Left hindlimb (tissue), 1 donor: ENCODE results near the gene CFAP74.
A peak's percentile ranks its signal among the peaks of the same experiment; 100 is the strongest.

Source experiments
- DNase-seq: peaks from one replicate; pipeline ENCODE4 v3.0.0-alpha.2; 2018

The CFAP74 gene

DNA sequence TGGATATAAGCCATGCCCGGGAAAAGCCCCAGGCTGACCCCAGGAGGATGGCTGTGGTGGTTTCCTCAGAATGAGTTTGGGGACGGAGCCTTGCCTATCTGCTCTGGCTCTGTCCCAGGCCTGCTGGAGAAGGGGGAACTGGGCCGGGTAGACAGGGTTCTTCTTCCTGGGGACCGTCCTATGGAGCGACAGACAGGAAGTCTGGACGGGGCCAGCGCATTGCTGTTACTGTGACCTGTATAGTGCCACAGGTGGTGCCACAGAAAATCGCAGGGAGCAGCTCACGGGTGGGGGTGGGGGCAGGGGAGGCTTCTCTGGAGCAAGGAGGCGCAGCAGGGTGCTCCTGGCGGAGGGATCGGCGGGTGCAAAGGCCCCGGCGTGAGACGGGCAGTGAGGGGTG, 36.4 kb downstream of the CFAP74 start:
- DNase-seq, result peak; percentile 1

DNA sequence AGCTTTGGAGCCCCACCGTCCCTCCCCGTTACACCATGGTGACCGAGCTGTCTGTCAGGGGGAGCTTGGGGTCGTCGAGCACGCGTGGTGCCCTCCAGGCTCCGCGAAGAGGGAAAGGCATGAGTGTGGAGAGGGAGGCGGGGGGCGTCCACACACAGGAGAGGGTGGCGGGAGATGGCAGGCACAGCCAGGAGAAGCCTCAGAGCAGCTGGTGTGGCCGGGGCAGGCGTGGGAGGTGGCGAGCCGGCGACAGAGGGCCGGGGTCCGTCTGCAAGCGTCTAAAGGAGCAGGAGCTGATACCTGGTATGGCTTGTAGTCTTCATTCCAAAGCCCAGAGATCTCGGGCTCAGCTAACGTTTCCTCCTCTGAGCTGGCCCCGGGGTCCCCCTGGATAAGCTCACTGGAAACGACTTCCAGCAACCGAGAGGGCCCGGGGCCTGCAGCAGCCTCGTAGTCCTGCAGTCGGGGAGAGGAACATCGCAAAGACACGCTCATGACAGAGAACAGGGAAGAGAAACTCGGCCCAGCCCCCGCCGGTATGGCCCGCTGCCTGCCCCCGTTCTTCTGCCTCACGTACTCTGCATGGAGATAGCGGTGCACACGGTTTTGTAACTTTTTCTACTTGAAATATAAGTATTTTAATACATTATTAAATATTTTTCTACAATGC, 37.4 kb downstream of the CFAP74 start:
- no peak for DNase-seq

DNA sequence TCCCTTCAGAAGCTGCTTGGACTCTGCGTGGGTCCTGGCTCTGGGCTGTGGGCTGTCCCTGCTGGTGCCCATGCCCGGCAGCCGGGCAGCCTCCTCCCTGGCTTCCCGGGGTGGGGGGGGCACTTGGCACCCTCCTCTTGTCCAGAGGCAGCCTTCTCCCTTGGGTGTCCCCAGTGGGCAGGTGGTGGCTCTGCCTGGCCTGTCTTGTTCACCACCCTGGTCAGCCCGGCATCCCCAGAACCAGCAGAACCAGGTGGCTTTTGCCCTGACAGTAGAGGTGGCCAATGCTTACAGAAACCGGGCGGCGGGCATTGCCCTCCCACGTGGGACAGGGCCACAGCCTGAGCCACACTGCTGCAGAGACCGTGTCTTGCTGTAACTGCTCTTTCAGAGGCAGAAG, 38.0 kb downstream of the CFAP74 start:
- no peak for DNase-seq

DNA sequence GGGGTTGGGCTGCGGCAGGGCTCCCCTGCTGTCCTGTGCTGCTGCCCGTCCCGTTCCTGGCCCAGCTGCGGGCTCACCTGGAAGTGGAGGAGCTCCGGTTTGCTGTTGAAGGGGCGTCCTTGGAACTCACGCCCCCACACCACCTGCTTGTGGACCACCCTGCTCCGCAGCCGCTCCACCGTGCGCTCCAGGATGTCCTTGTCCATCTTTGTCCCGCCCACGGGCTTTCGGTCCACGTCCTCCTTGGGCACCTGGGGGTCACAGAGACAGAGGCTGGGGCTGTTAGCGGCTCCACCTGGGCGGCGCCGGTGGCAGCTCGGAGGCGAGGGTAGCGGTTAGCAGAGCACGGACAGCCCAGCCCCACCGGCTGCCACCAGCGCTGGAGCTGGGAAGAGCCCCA, 38.8 kb downstream of the CFAP74 start:
- no peak for DNase-seq

DNA sequence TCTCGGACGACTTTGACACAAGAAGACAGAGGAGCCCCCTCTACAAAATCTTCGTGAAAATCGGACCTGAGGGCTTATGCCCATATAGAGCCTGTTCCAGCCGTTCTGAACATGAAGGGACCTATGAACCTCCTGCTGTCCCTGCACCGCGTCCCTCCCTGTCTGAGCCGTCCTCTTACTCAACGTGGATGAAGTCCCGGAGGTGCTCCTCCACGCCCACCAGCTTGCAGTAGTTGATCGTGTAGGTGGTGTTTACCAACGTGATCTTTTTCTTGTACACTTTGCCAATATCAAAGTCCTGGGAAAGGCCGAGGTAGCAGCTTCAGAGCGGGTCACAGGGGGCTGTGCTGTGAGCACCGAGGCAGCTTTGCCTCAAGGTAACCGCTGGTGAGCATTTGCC, 40.0 kb downstream of the CFAP74 start:
- no peak for DNase-seq

DNA sequence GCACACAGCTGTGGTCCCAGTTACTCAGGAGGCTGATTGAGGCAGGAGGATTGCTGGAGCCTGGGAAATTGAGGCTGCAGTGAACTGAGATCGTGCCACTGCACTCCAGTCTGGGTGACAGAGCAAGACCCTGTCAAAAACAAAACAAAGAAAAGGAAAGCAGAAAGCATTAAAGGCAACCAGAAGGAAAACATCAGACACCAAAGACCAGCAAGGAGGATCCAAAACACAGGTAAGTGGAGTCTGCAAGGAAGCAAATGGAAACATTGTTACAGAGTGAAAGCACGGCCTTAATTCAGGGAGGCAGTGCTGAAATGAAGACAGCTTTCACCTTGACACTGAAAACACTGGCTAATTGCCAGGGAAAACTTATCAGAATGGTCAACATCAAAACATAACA, 40.8 kb downstream of the CFAP74 start:
- DNase-seq, result no peak

DNA sequence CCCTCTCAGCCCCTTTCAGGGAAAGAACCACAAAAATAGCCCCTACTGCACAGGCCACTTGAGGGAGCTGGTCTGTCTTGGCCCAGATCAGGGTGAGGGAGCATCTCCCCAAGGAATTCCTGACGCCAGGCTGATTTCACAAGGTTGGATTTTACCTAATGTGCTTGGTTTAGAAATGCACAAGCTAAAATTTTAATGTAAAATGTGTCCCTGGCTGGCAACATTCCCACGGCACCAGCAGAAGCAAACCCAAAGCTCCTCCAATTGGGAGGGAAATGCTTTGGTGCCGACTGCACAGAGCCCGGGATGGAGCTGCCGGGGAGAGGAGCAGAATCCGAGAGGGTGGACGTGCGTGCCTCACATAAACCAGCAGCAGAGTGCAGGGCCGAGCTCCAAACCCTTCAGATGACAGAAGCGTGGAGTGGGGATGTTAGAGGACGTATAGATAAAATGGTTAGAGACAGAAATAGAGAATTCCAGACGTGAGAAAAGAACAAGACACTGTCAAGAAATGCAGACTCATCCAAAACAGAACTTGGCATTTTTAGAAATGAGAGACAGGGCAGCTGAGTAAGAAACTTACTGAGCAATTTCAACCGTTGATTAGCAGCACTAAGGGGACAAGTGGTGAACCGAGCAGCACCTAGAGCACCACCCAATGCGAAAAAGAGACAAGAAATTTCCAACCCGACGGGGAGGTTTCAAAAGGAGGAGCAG, 42.9 kb downstream of the CFAP74 start:
- DNase-seq, result no peak

DNA sequence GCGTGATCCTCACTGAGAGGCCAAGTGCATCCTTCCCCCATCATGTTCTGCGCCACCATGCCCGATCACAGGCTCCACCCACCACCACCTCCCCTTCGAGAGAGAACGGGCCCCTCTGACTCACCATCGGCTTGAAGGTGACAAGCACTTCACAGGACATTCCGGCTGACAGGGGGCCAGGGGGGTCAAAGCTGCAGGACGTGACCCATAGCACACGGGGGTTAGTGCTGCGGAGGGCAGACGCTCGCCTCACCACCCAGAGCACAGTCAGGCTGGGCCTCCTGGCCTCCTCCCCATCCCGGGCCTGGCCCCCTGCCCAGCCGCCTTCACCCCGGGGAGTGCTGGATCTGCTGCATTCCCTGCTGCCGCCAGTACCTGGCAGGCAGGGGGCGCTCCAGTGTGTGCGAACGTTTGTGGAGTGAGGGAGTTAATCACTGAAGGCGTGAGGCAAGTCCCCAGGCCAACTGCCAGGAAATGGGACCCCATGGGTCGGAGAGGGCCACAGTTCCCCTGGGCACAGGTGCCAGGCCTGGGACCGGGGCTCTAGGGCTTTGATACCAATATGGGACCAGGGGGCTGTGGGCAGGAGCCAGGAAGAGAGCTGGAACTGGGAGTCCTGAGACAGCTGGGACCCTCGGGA, 43.6 kb downstream of the CFAP74 start:
- DNase-seq, result peak; percentile 84

DNA sequence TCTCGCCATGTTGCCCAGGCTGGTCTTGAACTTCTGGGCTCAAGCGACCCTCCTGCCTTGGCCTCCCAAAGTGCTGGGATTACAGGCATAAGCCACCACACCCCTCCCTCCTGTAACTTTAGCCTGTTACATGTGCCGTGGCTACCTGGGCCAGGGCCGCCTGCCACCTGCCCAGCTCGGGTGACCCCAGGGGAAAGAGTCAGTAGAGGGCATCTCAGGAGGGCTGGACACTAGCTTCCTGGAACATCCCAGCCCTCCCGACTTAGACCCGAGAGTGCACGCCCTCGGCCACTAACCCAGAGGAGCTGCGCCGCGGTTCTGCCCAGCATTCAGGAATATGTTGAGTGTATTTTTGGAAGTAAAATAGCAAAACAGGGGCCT, 44.1 kb downstream of the CFAP74 start:
- peak; percentile 7 for DNase-seq

DNA sequence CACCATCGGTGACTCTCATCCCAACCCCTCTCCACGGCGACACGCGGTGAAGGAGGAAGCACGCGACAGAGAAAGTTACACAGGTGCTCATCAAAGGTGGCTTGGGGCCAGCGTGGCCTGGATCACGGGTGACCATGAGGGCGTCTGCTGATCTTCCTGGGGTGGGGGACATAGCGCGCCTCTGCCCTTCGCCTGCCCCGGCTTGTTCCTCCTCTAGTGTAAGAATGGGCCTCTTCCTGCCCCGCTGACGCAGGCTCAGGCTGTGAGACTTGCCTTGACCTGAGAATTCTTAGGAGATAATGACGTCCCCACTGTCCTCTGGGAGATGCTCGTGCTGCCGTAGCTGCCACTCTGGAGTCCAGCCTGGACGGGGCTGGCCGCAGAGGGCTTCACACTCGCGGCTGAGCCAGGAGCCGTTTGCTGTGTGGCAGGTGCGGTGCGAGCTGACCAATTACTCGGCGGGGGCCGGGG, 45.5 kb downstream of the CFAP74 start:
- DNase-seq, result no peak

DNA sequence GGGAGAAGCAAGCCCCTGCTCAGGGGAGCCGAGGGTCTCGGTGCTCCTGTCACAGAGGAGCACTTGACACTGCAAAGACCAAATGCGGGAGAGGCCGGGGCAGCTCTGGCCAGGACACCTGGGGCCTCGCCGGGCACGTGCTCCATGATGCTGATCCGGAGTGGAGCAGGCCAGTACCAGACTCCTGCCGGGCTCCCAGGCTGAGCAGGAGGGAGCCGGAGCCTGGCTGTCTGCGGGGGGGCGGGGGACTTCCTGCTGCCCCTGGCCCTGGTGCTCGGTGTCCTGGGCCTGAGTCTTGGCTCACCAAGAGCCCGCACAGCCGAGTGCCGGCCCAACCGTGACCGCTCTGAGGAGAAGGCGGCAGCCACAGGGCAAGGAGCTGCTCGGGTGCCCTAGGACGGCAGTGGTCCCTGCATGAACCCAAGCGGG, 46.0 kb downstream of the CFAP74 start:
- no peak for DNase-seq

DNA sequence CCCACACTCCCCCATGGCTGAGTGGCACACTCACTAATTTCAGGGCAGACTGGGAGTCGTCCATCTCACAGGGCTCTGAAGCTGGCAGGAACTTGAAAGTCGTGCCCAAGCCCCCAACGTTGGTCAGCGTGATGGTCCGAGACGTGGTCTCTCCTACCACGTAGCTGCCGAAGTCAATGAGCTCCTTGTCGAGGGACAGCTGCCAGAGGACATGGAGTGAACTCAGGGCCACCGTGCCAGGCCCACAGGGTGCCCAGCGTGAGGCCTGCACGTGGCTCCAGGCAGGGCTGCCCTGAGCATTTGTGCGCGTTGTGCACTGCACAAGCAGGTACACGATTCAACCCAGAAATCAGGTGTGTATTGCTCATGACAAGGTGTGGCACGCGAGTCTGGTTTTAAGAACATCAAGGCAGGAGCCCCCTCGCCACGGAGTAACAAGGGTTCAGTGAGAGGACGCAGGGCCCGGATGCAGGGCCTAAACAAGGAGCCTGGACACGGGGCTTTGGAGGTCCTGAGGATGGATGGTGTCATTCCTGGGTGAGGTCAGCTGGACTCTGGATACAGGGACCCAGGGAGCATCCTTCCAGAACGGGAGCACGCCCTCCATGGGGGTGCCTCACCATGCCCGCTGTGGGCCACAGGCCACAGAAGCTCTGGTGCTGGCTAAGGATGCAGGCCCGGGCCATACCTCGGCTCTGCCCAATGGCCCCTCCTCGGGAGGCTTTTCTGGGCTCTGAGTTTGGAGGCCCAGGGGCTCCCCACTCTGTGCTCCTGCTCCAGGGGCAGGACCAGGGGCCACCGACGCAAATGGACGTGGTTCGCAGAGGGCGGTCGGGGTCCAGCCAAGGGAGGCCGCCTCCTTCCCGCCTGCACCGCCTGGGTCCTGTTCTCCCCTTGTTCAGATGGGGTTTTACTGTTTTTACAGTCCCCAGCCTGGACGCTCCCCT, 46.7 kb downstream of the CFAP74 start:
- DNase-seq, result no peak

DNA sequence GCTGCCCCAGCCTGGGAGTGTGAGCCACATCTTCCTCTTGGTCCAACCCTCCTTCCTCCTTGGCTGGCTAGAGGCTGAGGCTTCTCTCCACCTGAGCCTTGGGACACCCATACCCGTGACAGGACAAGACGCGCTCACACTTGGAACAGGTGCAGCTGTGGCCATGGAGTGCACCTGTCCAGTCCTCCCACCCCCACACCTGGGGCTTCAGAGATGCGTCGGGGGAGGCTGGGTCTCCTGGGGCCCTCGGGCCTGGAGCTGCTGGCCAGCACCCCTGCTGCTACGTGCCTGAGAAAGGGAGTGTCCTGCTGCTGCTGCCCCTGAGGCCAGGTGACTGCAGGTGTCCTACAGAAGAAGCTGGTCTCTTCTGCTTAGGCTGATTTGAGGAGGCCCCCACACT, 47.5 kb downstream of the CFAP74 start:
- DNase-seq, result no peak

DNA sequence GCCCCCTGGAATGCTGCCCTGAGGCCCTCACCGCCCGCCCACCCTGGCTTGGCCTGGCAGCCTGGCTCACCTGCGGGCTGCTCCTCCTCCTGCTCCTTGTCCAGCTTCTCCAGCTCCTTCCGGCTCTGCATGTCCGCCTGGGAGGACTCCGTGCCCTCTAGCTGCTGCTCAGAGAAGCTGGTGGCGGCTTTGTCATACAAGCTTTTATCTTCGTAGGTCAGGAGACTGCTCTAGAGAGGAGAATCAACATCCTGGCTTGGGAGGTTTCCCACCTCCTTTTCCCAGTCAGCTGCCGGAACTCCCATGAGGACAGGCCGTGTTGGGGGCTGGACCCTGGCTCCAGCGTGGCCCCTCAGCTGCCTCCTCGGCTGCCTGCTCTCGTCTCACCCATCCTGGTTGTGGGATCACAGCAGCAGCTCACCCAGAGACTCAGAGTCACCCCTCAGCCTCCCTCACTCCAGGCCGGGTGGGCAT, 47.9 kb downstream of the CFAP74 start:
- peak; percentile 17 for DNase-seq

DNA sequence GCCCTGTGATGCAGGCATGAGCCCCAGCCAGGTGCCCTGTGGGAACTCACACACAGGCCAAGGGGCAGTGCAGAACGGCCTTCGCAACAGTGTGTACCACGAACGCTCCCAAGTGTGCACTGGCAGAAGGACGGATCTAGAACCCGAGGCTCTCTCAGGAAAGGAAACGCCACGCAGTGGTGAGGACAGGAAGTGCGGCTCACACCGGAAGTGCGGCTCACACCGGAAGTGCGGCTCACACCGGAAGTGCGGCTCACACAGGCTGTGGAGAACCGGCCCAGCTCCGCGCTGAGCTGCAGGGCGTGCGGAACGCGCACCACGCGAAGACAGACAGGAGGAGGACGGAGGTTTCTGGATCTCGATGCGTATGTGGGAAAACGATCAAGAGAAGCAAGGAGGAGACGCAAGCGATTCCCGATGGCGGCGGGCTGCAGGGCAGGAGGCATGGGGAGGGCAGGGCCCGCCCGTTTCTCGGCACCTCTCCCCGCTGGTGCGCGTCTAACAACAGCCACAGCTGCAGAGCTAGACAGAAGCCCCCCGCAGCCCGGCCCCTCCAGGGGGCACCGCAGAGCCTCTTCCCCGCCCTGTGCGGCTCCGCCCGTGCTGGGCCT, 48.6 kb downstream of the CFAP74 start:
- DNase-seq, result no peak

DNA sequence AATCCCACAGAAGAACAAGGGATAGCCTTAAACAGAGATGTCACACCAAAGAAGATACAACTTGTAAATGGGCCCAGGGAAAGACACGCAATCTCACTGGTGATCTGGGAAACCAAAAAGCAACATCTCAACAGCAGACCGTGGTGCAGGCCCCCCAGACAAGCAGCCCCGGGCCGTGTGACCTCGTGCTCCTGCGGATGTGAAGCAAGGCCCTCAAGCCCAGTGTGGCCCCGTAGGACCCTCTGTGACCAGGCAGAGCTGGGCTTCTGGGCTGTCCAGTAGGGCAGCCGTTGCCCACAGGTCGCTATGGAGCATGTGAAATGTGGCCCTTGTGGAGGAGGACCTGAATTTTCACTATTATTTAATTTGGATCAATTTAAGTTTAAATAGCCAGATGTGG, 49.6 kb downstream of the CFAP74 start:
- DNase-seq, result no peak

DNA sequence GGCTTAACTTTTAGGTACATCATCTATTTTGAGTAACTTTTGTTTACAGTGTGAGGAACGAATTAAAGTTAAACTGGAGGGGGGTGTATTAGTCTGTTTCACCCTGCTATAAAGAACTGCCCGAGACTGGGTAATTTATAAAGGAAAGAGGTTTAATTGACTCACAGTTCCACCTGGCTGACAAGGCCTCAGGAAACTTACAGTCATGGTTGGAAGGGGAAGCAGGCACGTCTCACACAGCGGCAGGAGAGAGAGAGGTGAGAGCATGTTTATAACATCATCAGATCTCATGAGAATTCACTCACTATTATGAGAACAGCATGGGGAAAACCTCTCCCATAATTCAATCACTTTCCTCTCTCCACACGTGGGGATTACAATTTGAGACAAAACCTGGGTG, 52.6 kb downstream of the CFAP74 start:
- no peak for DNase-seq

DNA sequence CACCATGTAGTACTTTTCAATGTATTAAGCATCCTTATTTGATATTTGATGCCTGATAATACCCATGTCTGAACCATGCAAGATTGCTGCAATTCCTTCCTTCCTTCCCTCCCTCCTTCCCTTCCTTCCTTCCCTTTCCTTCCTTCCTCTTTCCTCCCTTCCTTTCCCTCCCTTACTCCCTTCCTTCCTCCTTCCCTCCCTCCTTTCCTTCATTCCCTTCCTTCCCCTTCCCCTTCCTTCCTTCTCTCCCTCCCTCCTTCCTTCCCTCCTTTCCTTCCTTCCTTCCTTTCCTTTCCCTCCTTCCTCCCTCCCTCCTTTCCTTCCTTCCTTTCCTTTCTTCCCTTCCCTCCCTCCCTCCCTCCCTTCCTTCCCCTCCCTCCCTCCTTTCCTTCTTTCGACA, 54.8 kb downstream of the CFAP74 start:
- no peak for DNase-seq

DNA sequence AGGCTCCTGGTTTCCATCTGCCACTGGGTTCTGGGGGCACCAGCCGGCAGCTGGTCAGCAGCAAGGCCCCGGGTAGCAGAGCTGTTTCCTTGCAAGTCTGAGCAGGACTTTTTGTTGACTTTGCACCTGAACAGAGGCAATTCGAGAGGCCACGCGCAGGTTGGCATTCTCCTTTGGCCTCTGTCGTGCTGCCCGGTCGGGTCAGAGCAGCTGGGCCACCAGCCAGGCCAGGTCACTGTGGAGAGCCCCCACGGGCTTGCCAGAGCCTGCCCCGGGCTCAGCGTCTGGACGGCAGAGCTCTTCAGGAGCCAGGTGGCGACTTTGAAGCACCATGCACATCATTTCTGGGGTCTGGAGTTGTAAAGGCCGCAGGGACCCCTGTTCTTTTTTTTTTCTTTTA, 56.1 kb downstream of the CFAP74 start:
- DNase-seq, result peak; percentile 30

DNA sequence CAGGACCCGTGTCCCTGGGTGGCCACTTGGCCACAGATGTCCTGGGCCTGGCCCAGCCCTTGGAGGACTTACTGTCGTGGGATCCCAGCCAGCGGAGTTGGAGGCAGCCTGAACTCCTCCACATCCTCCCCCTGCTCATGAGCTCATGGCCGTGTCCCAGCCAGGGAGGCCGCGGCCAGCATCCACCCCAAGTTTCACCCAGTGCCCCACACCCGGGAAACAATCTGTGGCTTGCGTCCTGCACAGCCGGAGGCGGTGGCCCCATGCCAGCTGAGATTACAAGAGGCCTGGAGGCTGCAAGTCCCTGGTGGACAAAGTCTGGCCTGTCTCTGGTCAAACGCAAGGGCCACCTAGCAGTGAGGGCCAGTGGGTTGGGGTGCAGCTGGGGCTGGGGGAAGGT, 57.0 kb downstream of the CFAP74 start:
- DNase-seq, result peak; percentile 53

DNA sequence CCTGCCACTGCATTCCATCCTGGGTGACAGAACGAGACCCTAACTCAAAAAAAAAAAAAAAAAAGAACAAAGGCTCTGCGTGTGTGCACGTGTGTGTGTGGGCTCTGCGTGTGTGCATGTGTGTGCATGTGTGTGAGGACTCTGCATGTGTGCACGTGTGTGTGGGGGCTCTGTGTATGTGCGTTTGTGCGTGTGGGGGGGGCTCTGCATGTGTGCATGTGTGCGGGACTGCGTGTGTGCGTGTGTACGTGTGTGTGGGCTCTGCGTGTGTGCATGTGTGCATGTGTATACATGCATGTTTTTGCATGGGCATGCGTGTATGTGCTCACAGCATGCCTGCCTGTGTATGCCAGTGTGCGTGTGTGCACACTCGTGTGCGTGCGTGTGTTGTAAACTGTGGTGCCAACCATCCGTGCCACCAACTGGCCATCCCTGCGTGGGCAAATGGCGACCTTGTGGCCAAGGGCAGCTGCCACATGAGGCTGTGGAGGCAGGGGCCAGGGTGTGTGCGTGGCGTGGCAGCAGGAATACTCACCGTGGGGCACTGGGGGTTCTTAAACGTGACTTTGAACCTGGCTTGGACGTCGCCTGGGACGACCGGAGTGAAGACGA, 57.7 kb downstream of the CFAP74 start:
- DNase-seq, result peak; percentile 16
